Activated B cell treated with CpG ODN at 0.5 μM for 24 hours (primary cell): ENCODE results near the gene USP17L12. TPM values are rescaled to one million over a fixed set of nuclear protein-coding genes. Genes with fewer than 3 reads are reported as not detected.
"Not testable (repeated sequence)": the region's sequence is repeated elsewhere in the genome, so short reads cannot be mapped to it uniquely, and the experiment has no call there.

ENCODE experiments used
- ATAC-seq: fragments of 200-7000 bp; cut with Tn5 transposase; one replicate; pipeline ENCODE4 v1.10.0; 2021; ENCODE audit warnings: low read depth, mild to moderate bottlenecking, moderate library complexity
- CTCF ChIA-PET: fragments of 350-600 bp; sonication (Branson Sonifier 250); formaldehyde crosslinking; loops from one replicate; lab custom pipeline; 2021; ENCODE audit warnings: antibody characterized with exemption; lab: Charles Lee
- POLR2A ChIA-PET: fragments of 350-600 bp; sonication (Branson Sonifier 250); formaldehyde crosslinking; loops from one replicate; lab custom pipeline; 2021; ENCODE audit warnings: antibody characterized with exemption; lab: Charles Lee
- DNase-seq: peaks from one replicate; pipeline ENCODE4 v3.0.0; 2022
- H3K27ac Mint-ChIP-seq: one replicate; pipeline ENCODE4 v1.8.0; 2020; ENCODE audit warnings: mixed read lengths
- H3K27me3 Mint-ChIP-seq: one replicate; pipeline ENCODE4 v1.8.0; 2021; ENCODE audit warnings: mixed read lengths
- H3K36me3 Mint-ChIP-seq: one replicate; pipeline ENCODE4 v1.8.0; 2021; ENCODE audit warnings: low read depth, mixed read lengths
- H3K4me1 Mint-ChIP-seq: one replicate; pipeline ENCODE4 v1.8.0; 2021; ENCODE audit warnings: mixed read lengths
- H3K4me3 Mint-ChIP-seq: one replicate; pipeline ENCODE4 v1.8.0; 2020; ENCODE audit warnings: mild to moderate bottlenecking, mixed read lengths
- H3K9me3 Mint-ChIP-seq: one replicate; pipeline ENCODE4 v1.8.0; 2020; ENCODE audit warnings: mixed read lengths
- intact Hi-C: fragments of 100-400 bp; cut with micrococcal nuclease; formaldehyde crosslinking; loops from one replicate; pipeline ENCODE4 v1.15.1; 2024
- total RNA-seq: library from RNA; stranded (reverse); gene quantifications from 2 replicates; pipeline ENCODE4 v1.2.3, GENCODE V29; 2022

USP17L12 gene, protein sequence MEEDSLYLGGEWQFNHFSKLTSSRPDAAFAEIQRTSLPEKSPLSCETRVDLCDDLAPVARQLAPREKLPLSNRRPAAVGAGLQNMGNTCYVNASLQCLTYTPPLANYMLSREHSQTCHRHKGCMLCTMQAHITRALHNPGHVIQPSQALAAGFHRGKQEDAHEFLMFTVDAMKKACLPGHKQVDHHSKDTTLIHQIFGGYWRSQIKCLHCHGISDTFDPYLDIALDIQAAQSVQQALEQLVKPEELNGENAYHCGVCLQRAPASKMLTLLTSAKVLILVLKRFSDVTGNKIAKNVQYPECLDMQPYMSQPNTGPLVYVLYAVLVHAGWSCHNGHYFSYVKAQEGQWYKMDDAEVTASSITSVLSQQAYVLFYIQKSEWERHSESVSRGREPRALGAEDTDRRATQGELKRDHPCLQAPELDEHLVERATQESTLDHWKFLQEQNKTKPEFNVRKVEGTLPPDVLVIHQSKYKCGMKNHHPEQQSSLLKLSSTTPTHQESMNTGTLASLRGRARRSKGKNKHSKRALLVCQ
- total RNA-seq = not detected in 2 replicates

DNA sequence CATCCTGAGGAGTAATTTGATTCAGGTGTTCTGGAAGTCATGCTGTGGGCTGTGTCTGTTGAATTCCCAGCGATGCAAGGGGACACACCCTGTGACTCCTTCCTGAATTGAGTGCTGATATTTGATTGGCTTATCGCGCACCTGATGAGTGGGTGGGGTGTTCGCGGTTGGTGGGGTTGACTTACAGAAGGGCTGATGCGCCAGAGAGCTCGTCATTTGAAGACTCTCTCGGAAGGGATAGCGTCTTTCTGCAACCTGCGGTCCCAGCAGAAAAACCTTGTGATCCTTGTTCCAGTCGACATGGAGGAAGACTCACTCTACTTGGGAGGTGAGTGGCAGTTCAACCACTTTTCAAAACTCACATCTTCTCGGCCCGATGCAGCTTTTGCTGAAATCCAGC lies at the start of gene USP17L12:
Gene USP17L12, plus strand, starts transcription at position 301 of the 400 bp plus-strand sequence. Its CDS starts 0 bp downstream, at position 301.
- H3K27me3 Mint-ChIP-seq, H3K9me3 Mint-ChIP-seq, H3K4me1 Mint-ChIP-seq, H3K4me3 Mint-ChIP-seq, H3K27ac Mint-ChIP-seq, intact Hi-C loops, H3K36me3 Mint-ChIP-seq, ATAC-seq, POLR2A ChIA-PET, DNase-seq, CTCF ChIA-PET: not testable (repeated sequence)

DNA sequence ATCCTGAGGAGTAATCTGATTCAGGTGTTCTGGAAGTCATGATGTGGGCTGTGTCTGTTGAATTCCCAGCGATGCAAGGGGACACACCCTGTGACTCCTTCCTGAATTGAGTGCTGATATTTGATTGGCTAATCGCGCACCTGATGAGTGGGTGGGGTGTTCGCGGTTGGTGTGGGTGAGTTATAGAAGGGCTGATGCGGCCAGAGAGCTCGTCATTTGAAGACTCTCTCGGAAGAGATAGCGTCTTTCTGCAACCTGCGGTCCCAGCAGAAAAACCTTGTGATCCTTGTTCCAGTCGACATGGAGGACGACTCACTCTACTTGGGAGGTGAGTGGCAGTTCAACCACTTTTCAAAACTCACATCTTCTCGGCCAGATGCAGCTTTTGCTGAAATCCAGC lies 9.6 kb upstream of the USP17L12 start, which contains the start of gene USP17L10:
Gene USP17L10, plus strand, starts transcription at position 301 of the 400 bp plus-strand sequence. Its CDS starts 0 bp downstream, at position 301.
- H3K4me1 Mint-ChIP-seq, H3K27me3 Mint-ChIP-seq, H3K9me3 Mint-ChIP-seq, DNase-seq, intact Hi-C loops, POLR2A ChIA-PET, H3K36me3 Mint-ChIP-seq, H3K4me3 Mint-ChIP-seq, CTCF ChIA-PET, H3K27ac Mint-ChIP-seq, ATAC-seq: not testable (repeated sequence)

DNA sequence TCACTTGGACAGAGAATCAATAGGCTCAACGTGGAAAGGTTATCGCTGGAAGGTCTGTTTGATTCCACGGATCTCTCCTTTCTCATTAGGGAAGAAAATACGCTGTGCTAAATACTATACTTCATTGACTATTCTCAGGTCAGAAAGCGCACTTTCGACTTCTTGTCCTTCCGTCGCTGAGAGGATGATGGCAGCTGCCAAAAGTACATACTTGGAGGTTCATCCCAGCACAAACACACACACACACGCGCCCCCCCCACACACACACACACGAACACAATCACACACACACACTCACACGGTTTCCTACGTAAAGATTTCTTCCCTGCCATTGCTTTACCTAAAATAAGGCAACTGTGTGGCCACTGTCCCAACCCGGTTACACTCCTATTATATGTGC lies 5.3 kb upstream of the USP17L12 start:
- intact Hi-C loops, H3K27ac Mint-ChIP-seq, H3K4me3 Mint-ChIP-seq, H3K9me3 Mint-ChIP-seq, ATAC-seq, POLR2A ChIA-PET, CTCF ChIA-PET, DNase-seq, H3K4me1 Mint-ChIP-seq, H3K27me3 Mint-ChIP-seq, H3K36me3 Mint-ChIP-seq: not testable (repeated sequence)

DNA sequence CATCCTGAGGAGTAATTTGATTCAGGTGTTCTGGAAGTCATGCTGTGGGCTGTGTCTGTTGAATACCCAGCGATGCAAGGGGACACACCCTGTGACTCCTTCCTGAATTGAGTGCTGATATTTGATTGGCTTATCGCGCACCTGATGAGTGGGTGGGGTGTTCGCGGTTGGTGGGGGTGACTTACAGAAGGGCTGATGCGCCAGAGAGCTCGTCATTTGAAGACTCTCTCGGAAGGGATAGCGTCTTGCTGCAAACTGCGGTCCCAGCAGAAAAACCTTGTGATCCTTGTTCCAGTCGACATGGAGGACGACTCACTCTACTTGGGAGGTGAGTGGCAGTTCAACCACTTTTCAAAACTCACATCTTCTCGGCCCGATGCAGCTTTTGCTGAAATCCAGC lies 4.8 kb upstream of the USP17L12 start, which contains the start of gene USP17L11:
Gene USP17L11, plus strand, starts transcription at position 301 of the 400 bp plus-strand sequence. Its CDS starts 0 bp downstream, at position 301.
- ATAC-seq, H3K9me3 Mint-ChIP-seq, DNase-seq, H3K36me3 Mint-ChIP-seq, H3K27ac Mint-ChIP-seq, H3K27me3 Mint-ChIP-seq, intact Hi-C loops, H3K4me3 Mint-ChIP-seq, POLR2A ChIA-PET, H3K4me1 Mint-ChIP-seq, CTCF ChIA-PET: not testable (repeated sequence)

DNA sequence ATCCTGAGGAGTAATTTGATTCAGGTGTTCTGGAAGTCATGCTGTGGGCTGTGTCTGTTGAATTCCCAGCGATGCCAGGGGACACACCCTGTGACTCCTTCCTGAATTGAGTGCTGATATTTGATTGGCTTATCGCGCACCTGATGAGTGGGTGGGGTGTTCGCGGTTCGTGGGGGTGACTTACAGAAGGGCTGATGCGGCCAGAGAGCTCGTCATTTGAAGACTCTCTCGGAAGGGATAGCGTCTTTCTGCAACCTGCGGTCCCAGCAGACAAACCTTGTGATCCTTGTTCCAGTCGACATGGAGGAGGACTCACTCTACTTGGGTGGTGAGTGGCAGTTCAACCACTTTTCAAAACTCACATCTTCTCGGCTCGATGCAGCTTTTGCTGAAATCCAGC lies 4.6 kb downstream of the USP17L12 start, which contains the start of gene USP17L13:
Gene USP17L13, plus strand, starts transcription at position 301 of the 400 bp plus-strand sequence. Its CDS starts 0 bp downstream, at position 301.
- H3K9me3 Mint-ChIP-seq, H3K27ac Mint-ChIP-seq, DNase-seq, ATAC-seq, H3K27me3 Mint-ChIP-seq, POLR2A ChIA-PET, H3K36me3 Mint-ChIP-seq, CTCF ChIA-PET, H3K4me3 Mint-ChIP-seq, intact Hi-C loops, H3K4me1 Mint-ChIP-seq: not testable (repeated sequence)

DNA sequence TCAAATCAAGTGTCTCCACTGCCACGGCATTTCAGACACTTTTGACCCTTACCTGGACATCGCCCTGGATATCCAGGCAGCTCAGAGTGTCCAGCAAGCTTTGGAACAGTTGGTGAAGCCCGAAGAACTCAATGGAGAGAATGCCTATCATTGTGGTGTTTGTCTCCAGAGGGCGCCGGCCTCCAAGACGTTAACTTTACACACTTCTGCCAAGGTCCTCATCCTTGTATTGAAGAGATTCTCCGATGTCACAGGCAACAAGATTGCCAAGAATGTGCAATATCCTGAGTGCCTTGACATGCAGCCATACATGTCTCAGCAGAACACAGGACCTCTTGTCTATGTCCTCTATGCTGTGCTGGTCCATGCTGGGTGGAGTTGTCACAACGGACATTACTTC lies 10.3 kb downstream of the USP17L12 start:
- H3K4me1 Mint-ChIP-seq, H3K4me3 Mint-ChIP-seq, H3K9me3 Mint-ChIP-seq, H3K36me3 Mint-ChIP-seq, ATAC-seq, POLR2A ChIA-PET, H3K27me3 Mint-ChIP-seq, DNase-seq, intact Hi-C loops, CTCF ChIA-PET, H3K27ac Mint-ChIP-seq: not testable (repeated sequence)

DNA sequence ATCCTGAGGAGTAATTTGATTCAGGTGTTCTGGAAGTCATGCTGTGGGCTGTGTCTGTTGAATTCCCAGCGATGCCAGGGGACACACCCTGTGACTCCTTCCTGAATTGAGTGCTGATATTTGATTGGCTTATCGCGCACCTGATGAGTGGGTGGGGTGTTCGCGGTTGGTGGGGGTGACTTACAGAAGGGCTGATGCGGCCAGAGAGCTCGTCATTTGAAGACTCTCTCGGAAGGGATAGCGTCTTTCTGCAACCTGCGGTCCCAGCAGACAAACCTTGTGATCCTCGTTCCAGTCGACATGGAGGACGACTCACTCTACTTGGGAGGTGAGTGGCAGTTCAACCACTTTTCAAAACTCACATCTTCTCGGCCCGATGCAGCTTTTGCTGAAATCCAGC lies 14.1 kb downstream of the USP17L12 start, which contains the start of gene USP17L15:
Gene USP17L15, plus strand, starts transcription at position 301 of the 400 bp plus-strand sequence. Its CDS starts 0 bp downstream, at position 301.
- POLR2A ChIA-PET, ATAC-seq, H3K4me3 Mint-ChIP-seq, H3K4me1 Mint-ChIP-seq, H3K9me3 Mint-ChIP-seq, CTCF ChIA-PET, DNase-seq, H3K27me3 Mint-ChIP-seq, H3K36me3 Mint-ChIP-seq, intact Hi-C loops, H3K27ac Mint-ChIP-seq: not testable (repeated sequence)

DNA sequence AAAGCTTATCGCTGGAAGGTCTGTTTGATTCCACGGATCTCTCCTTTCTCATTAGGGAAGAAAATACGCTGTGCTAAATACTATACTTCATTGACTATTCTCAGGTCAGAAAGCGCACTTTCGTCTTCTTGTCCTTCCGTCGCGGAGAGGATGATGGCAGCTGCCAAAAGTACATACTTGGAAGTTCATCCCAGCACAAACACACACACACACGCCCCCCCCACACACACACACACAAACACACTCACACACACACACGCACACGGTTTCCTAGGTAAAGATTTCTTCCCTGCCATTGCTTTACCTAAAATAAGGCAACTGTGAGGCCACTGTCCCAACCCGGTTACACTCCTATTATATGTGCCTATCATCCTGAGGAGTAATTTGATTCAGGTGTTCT lies 18.5 kb downstream of the USP17L12 start:
- intact Hi-C loops = not testable (repeated sequence)

DNA sequence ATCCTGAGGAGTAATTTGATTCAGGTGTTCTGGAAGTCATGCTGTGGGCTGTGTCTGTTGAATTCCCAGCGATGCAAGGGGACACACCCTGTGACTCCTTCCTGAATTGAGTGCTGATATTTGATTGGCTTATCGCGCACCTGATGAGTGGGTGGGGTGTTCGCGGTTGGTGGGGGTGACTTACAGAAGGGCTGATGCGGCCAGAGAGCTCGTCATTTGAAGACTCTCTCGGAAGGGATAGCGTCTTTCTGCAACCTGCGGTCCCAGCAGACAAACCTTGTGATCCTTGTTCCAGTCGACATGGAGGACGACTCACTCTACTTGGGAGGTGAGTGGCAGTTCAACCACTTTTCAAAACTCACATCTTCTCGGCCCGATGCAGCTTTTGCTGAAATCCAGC lies 23.6 kb downstream of the USP17L12 start, which contains the start of gene USP17L17:
Gene USP17L17, plus strand, starts transcription at position 301 of the 400 bp plus-strand sequence. Its CDS starts 0 bp downstream, at position 301.
- H3K27me3 Mint-ChIP-seq, H3K4me1 Mint-ChIP-seq, H3K4me3 Mint-ChIP-seq, ATAC-seq, H3K27ac Mint-ChIP-seq, CTCF ChIA-PET, DNase-seq, H3K9me3 Mint-ChIP-seq, POLR2A ChIA-PET, intact Hi-C loops, H3K36me3 Mint-ChIP-seq: not testable (repeated sequence)

More for the DNA sequence above, 18.5 kb downstream of the USP17L12 start:
- H3K4me3 Mint-ChIP-seq, H3K4me1 Mint-ChIP-seq, ATAC-seq, H3K36me3 Mint-ChIP-seq, H3K27ac Mint-ChIP-seq, DNase-seq, POLR2A ChIA-PET, CTCF ChIA-PET, H3K27me3 Mint-ChIP-seq, H3K9me3 Mint-ChIP-seq: not testable (repeated sequence)

DNA sequence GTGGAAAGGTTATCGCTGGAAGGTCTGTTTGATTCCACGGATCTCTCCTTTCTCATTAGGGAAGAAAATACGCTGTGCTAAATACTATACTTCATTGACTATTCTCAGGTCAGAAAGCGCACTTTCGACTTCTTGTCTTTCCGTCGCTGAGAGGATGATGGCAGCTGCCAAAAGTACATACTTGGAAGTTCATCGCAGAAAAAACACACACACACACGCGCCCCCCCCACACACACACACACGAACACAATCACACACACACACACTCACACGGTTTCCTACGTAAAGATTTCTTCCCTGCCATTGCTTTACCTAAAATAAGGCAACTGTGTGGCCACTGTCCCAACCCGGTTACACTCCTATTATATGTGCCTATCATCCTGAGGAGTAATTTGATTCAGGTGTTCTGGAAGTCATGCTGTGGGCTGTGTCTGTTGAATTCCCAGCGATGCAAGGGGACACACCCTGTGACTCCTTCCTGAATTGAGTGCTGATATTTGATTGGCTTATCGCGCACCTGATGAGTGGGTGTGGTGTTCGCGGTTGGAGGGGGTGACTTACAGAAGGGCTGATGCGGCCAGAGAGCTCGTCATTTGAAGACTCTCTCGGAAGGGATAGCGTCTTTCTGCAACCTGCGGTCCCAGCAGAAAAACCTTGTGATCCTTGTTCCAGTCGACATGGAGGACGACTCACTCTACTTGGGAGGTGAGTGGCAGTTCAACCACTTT lies 28.2 kb downstream of the USP17L12 start, which contains the start of gene USP17L18:
Gene USP17L18, plus strand, starts transcription at position 678 of the 728 bp plus-strand sequence. Its CDS starts 0 bp downstream, at position 678.
- DNase-seq = peak; percentile 14

DNA sequence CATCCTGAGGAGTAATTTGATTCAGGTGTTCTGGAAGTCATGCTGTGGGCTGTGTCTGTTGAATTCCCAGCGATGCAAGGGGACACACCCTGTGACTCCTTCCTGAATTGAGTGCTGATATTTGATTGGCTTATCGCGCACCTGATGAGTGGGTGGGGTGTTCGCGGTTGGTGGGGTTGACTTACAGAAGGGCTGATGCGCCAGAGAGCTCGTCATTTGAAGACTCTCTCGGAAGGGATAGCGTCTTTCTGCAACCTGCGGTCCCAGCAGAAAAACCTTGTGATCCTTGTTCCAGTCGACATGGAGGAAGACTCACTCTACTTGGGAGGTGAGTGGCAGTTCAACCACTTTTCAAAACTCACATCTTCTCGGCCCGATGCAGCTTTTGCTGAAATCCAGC lies 33.1 kb downstream of the USP17L12 start, which contains the start of gene USP17L19:
Gene USP17L19, plus strand, starts transcription at position 301 of the 400 bp plus-strand sequence. Its CDS starts 0 bp downstream, at position 301.
- ATAC-seq, H3K9me3 Mint-ChIP-seq, H3K27ac Mint-ChIP-seq, intact Hi-C loops, H3K27me3 Mint-ChIP-seq, H3K4me1 Mint-ChIP-seq, H3K36me3 Mint-ChIP-seq, CTCF ChIA-PET, H3K4me3 Mint-ChIP-seq, DNase-seq, POLR2A ChIA-PET: not testable (repeated sequence)

More for the DNA sequence above, 28.2 kb downstream of the USP17L12 start, which contains the start of gene USP17L18:
- H3K4me3 Mint-ChIP-seq, POLR2A ChIA-PET, H3K36me3 Mint-ChIP-seq, H3K9me3 Mint-ChIP-seq, CTCF ChIA-PET, ATAC-seq, H3K27ac Mint-ChIP-seq, intact Hi-C loops, H3K4me1 Mint-ChIP-seq, H3K27me3 Mint-ChIP-seq: not testable (repeated sequence)
